HCT116 (cell line): Measurements from ENCODE around the gene CDC42EP5. TPM values are rescaled to one million over a fixed set of nuclear protein-coding genes. Genes with fewer than 3 reads are reported as not detected.

Experiments used
- ATAC-seq: fragments of 200-7000 bp; cut with Tn5 transposase; 2 replicates; pipeline ENCODE4 v1.9.1; 2020; ENCODE audit warnings: mild to moderate bottlenecking, moderate library complexity
- BruUV-seq: library from RNA; stranded (reverse); fragments of 400-500 nt; replicated peaks from 2 replicates; lab custom pipeline; 2021; lab: Mats Ljungman, UMichigan
- CTCF ChIA-PET: fragments of 300-600 bp; sonication (Branson Sonifier 250); formaldehyde crosslinking; loops from one replicate; lab custom pipeline; 2021; ENCODE audit warnings: antibody characterized with exemption; lab: Charles Lee
- POLR2A ChIA-PET: fragments of 300-600, 350-600 bp; sonication (Branson Sonifier 250); formaldehyde crosslinking; loops from one replicate; lab custom pipeline; 2021; ENCODE audit warnings: antibody characterized with exemption; lab: Charles Lee
- RAD21 ChIA-PET, 2 experiments: fragments of 300-600 bp; sonication (Branson Sonifier 250); formaldehyde crosslinking; loops; one replicate each; lab custom pipeline; 2023; ENCODE audit warnings: low total read pairs in 2 of 2; ENCODE audit not compliant: uncharacterized antibody in 2 of 2, unreplicated experiment in 2 of 2, low non-redundant PET in 1 of 2; lab: Charles Lee
- DNase-seq: peaks from one replicate; pipeline ENCODE4 v3.0.0-alpha.2; 2010; ENCODE audit warnings: low read depth, low spot score
- H2AFZ ChIP-seq: fragments of 200-600 bp; shearing (Covaris generic), sonication (generic); 2 replicates; pipeline ENCODE4 v1.6.1; 2017; ENCODE audit warnings: low read depth, mixed run types, mixed read lengths, antibody characterized with exemption, low read length; ENCODE audit not compliant: poor library complexity, severe bottlenecking
- H3K27ac ChIP-seq: 2 replicates; pipeline ENCODE4 v1.5.1; 2012; ENCODE audit warnings: low read depth, low read length
- H3K27me3 ChIP-seq: fragments of 200-600 bp; sonication (generic); 2 replicates; pipeline ENCODE4 v1.6.1; 2016; ENCODE audit warnings: mixed run types, low read length, mixed read lengths; ENCODE audit not compliant: insufficient read depth
- H3K36me3 ChIP-seq, 2 experiments: fragments of 200-500 bp in 1 of 2; fragments of 200-600 bp in 1 of 2; sonication (Bioruptor generic) in 1 of 2; sonication (generic) in 1 of 2; 2 replicates each; pipeline versions ENCODE4 v1.5.1 to v1.6.1; 2014 to 2016; ENCODE audit warnings: low read length in 2 of 2, inconsistent platforms in 1 of 2, mixed read lengths in 1 of 2, mixed run types in 1 of 2; ENCODE audit not compliant: insufficient read depth in 2 of 2, control insufficient read depth in 1 of 2
- H3K4me1 ChIP-seq, 2 experiments: fragments of 200-600 bp in 1 of 2; sonication (generic) in 1 of 2; 2 replicates each; pipeline versions ENCODE4 v1.5.1 to v1.6.1; 2012 to 2017; ENCODE audit warnings: low read length in 2 of 2, inconsistent platforms in 1 of 2, mild to moderate bottlenecking in 1 of 2, mixed read lengths in 1 of 2, mixed run types in 1 of 2, moderate library complexity in 1 of 2; ENCODE audit not compliant: insufficient read depth in 2 of 2, control insufficient read depth in 1 of 2
- H3K4me2 ChIP-seq: fragments of 200-600 bp; sonication (generic); 2 replicates; pipeline ENCODE4 v1.6.1; 2017; ENCODE audit warnings: mixed run types, low read length, mixed read lengths
- H3K4me3 ChIP-seq, 2 experiments: fragments of 200-600 bp in 1 of 2; sonication (generic) in 1 of 2; replicated peaks in 1 of 2; 2 replicates each; pipeline ENCODE4 v1.5.1; 2011 to 2016; ENCODE audit warnings: low read length in 2 of 2, control low read depth in 1 of 2, low read depth in 1 of 2, mild to moderate bottlenecking in 1 of 2, mixed read lengths in 1 of 2, mixed run types in 1 of 2
- H3K79me2 ChIP-seq: fragments of 200-600 bp; sonication (generic); 2 replicates; pipeline ENCODE4 v1.6.1; 2017; ENCODE audit warnings: mild to moderate bottlenecking, mixed run types, low read length, moderate library complexity, mixed read lengths; ENCODE audit not compliant: insufficient read depth
- H3K9ac ChIP-seq: fragments of 200-600 bp; sonication (generic); 2 replicates; pipeline ENCODE4 v1.6.1; 2016; ENCODE audit warnings: low read length, mixed read lengths
- H3K9me2 ChIP-seq: fragments of 200-600 bp; sonication (generic), shearing (Covaris generic); 2 replicates; pipeline ENCODE4 v1.6.1; 2017; ENCODE audit warnings: mixed run types, mild to moderate bottlenecking, moderate library complexity; ENCODE audit not compliant: insufficient read depth
- H3K9me3 ChIP-seq, 2 experiments: fragments of 200-500 bp in 1 of 2; fragments of 200-600 bp in 1 of 2; sonication (Bioruptor generic) in 1 of 2; sonication (generic) in 1 of 2; 2 replicates each; pipeline ENCODE4 v1.6.1; 2014 to 2017; ENCODE audit warnings: low read length in 2 of 2, mixed read lengths in 2 of 2, inconsistent platforms in 1 of 2, low read depth in 1 of 2, mild to moderate bottlenecking in 1 of 2, mixed run types in 1 of 2, moderate library complexity in 1 of 2; ENCODE audit not compliant: control insufficient read depth in 1 of 2, insufficient read depth in 1 of 2
- H4K20me1 ChIP-seq: fragments of 200-600 bp; sonication (generic), shearing (Covaris generic); 2 replicates; pipeline ENCODE4 v1.6.1; 2017; ENCODE audit warnings: mixed run types, mild to moderate bottlenecking, moderate library complexity; ENCODE audit not compliant: insufficient read depth
- CBX3 ChIP-seq: IDR thresholded peaks from 2 replicates; pipeline ENCODE4 v1.6.1; 2012; ENCODE audit warnings: low read depth
- RAD21 ChIP-seq: IDR thresholded peaks from 2 replicates; pipeline ENCODE4 v1.6.1; 2012; ENCODE audit warnings: low read depth, mild to moderate bottlenecking
- SIN3A ChIP-seq: IDR thresholded peaks from 2 replicates; pipeline ENCODE4 v1.6.1; 2012; ENCODE audit warnings: low read depth
- intact Hi-C: fragments of 100-400 bp; cut with micrococcal nuclease; formaldehyde crosslinking; loops from 2 replicates; pipeline ENCODE4 v1.10.0; 2022
- total RNA-seq: library from RNA; stranded (reverse); gene quantifications from one replicate; pipeline ENCODE4 v1.2.1, GENCODE V29; 2021; ENCODE audit not compliant: unreplicated experiment
- TF ChIP-seq, protein P1 (sequence below): IDR thresholded peaks from 2 replicates; pipeline ENCODE4 v1.6.1; 2012; ENCODE audit warnings: low read depth

CDC42EP5 gene
- total RNA-seq, 1 experiment from 2014 or later, result 0.64 TPM

DNA sequence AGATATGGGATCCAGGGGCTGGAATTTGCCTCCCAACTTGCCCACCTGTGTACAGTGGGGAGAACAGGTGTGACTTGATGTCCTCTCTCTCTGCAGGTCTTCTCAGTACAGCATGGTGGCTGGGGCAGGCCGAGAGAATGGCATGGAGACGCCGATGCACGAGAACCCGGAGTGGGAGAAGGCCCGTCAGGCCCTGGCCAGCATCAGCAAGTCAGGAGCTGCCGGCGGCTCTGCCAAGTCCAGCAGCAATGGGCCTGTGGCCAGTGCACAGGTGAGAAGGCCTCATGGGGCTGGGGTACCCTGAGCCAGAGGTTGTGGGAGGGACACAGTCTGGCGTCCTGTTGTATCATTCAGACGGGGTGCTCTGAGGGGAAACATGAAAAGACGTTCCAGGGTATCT is 21.1 kb downstream of the CDC42EP5 start:
- intact Hi-C loops, result no loop called here
- RAD21 ChIA-PET, result no interaction called here
- CTCF ChIA-PET, result no interaction called here

More for the DNA sequence above, 21.1 kb downstream of the CDC42EP5 start:
- POLR2A ChIA-PET, result no interaction called here
- Histone ChIP-seq H3K79me2 (peaks cover 97% of the 10 kb centered on the region), H3K27me3 (no peaks in the 10 kb centered on the region), H3K9me3 (no peaks in the 10 kb centered on the region), H3K27ac (no peak overlapping the region), H3K4me1 (peaks cover 12 to 22% of the 10 kb centered on the region in 2 experiments; a peak in 3 of 4 replicates), H3K4me3 (no peak overlapping the region), H4K20me1 (peaks cover 7% of the 10 kb centered on the region; the same call in 1 of the 2 replicates), H3K4me2 (no peak overlapping the region), H3K9me2 (no peaks in the 10 kb centered on the region), H3K9ac (no peak overlapping the region), H3K36me3 (peaks cover 51 to 63% of the 10 kb centered on the region in 2 experiments; a peak in 3 of 4 replicates), H2AFZ (no peak overlapping the region)
- no TSS peak for BruUV-seq
- ATAC-seq (no peak), DNase-seq (no peak)
- TF ChIP-seq, protein P1, sequence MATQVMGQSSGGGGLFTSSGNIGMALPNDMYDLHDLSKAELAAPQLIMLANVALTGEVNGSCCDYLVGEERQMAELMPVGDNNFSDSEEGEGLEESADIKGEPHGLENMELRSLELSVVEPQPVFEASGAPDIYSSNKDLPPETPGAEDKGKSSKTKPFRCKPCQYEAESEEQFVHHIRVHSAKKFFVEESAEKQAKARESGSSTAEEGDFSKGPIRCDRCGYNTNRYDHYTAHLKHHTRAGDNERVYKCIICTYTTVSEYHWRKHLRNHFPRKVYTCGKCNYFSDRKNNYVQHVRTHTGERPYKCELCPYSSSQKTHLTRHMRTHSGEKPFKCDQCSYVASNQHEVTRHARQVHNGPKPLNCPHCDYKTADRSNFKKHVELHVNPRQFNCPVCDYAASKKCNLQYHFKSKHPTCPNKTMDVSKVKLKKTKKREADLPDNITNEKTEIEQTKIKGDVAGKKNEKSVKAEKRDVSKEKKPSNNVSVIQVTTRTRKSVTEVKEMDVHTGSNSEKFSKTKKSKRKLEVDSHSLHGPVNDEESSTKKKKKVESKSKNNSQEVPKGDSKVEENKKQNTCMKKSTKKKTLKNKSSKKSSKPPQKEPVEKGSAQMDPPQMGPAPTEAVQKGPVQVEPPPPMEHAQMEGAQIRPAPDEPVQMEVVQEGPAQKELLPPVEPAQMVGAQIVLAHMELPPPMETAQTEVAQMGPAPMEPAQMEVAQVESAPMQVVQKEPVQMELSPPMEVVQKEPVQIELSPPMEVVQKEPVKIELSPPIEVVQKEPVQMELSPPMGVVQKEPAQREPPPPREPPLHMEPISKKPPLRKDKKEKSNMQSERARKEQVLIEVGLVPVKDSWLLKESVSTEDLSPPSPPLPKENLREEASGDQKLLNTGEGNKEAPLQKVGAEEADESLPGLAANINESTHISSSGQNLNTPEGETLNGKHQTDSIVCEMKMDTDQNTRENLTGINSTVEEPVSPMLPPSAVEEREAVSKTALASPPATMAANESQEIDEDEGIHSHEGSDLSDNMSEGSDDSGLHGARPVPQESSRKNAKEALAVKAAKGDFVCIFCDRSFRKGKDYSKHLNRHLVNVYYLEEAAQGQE, result no peak
- TF ChIP-seq CBX3 (no peak), RAD21 (no peak), SIN3A (no peak)
